HFFc6 (cell line): ENCODE data around the gene PIWIL1. TPM values are rescaled to one million over a fixed set of nuclear protein-coding genes. Genes with fewer than 3 reads are reported as not detected.

ENCODE experiments used
- DNase-seq: peaks from one replicate; pipeline ENCODE4 v3.0.0-alpha.2; 2018
- H3K27ac Mint-ChIP-seq: 2 replicates; pipeline ENCODE4 v1.8.0; 2020; ENCODE audit warnings: mild to moderate bottlenecking, mixed read lengths
- H3K27me3 Mint-ChIP-seq: 2 replicates; pipeline ENCODE4 v1.8.0; 2021; ENCODE audit warnings: mild to moderate bottlenecking, moderate library complexity, mixed read lengths; ENCODE audit not compliant: insufficient read depth
- H3K36me3 Mint-ChIP-seq: 2 replicates; pipeline ENCODE4 v1.8.0; 2021; ENCODE audit warnings: low read depth, mixed read lengths
- H3K4me1 Mint-ChIP-seq: 2 replicates; pipeline ENCODE4 v1.8.0; 2020; ENCODE audit warnings: low read depth, mixed read lengths
- H3K4me3 Mint-ChIP-seq: 2 replicates; pipeline ENCODE4 v1.8.0; 2020; ENCODE audit warnings: mild to moderate bottlenecking, moderate library complexity, mixed read lengths
- H3K9me3 Mint-ChIP-seq: 2 replicates; pipeline ENCODE4 v1.8.0; 2020; ENCODE audit warnings: mild to moderate bottlenecking, mixed read lengths
- CTCF ChIP-seq: fragments of 200-600 bp; sonication (generic); IDR thresholded peaks from 2 replicates; pipeline ENCODE4 v1.5.0; 2021; ENCODE audit warnings: antibody characterized with exemption, mild to moderate bottlenecking
- total RNA-seq, 6 experiments: library from RNA; stranded (reverse); fragmentation: NEBNext Ultra II Directional; extraction: Animal tissue kit (Norgen Biotek cat#: 25700); gene quantifications; 2 replicates in 1 of 6; 3 replicates in 5 of 6; pipeline ENCODE4 v1.2.3, GENCODE V29; 2021

Gene PIWIL1
- total RNA-seq, 6 experiments from 2014 or later = not detected

- no peak for TF ChIP-seq CTCF
- H3K36me3 Mint-ChIP-seq = peaks cover 10% of the 10 kb centered on the region; the same call in 1 of the 2 replicates
- H3K27ac Mint-ChIP-seq = no peak overlapping the region
- no peak overlapping the region for H3K4me3 Mint-ChIP-seq
- DNase-seq = no peak
- peaks cover 44% of the 10 kb centered on the region for H3K9me3 Mint-ChIP-seq
- H3K4me1 Mint-ChIP-seq = no peaks in the 10 kb centered on the region
- H3K27me3 Mint-ChIP-seq = no peaks in the 10 kb centered on the region
Observed at GRCh38 chr12:130299574-130299973, 38.1 kb upstream of the PIWIL1 start.

- Mint-ChIP-seq H3K36me3 (peaks cover 10% of the 10 kb centered on the region; the same call in 1 of the 2 replicates), H3K4me3 (no peak overlapping the region), H3K9me3 (peaks cover 38% of the 10 kb centered on the region), H3K4me1 (no peaks in the 10 kb centered on the region), H3K27me3 (no peaks in the 10 kb centered on the region), H3K27ac (no peak overlapping the region)
- DNase-seq = no peak
- no peak for TF ChIP-seq CTCF
Observed at GRCh38 chr12:130300090-130300489, 37.6 kb upstream of the PIWIL1 start.

- DNase-seq = no peak
- peaks cover 38% of the 10 kb centered on the region for H3K9me3 Mint-ChIP-seq
- H3K4me1 Mint-ChIP-seq = no peaks in the 10 kb centered on the region
- peaks cover 10% of the 10 kb centered on the region; the same call in 1 of the 2 replicates for H3K36me3 Mint-ChIP-seq
- TF ChIP-seq CTCF = no peak
- H3K4me3 Mint-ChIP-seq = no peak overlapping the region
- H3K27ac Mint-ChIP-seq = no peak overlapping the region
- H3K27me3 Mint-ChIP-seq = no peaks in the 10 kb centered on the region
Observed at GRCh38 chr12:130300737-130301535, 36.8 kb upstream of the PIWIL1 start.

GRCh38 chr12:130301559-130301958 lies 36.1 kb upstream of the PIWIL1 start:
- no peak for DNase-seq
- H3K4me3 Mint-ChIP-seq = no peak overlapping the region

GRCh38 chr12:130303781-130304180 lies 33.9 kb upstream of the PIWIL1 start:
- TF ChIP-seq CTCF = no peak
- no peak for DNase-seq
- peaks cover 10% of the 10 kb centered on the region for H3K36me3 Mint-ChIP-seq
- no peak overlapping the region for H3K27ac Mint-ChIP-seq
- no peaks in the 10 kb centered on the region for H3K27me3 Mint-ChIP-seq
- no peak overlapping the region for H3K4me3 Mint-ChIP-seq
- H3K9me3 Mint-ChIP-seq = peaks cover 46% of the 10 kb centered on the region
- no peaks in the 10 kb centered on the region for H3K4me1 Mint-ChIP-seq

More at GRCh38 chr12:130301559-130301958, 36.1 kb upstream of the PIWIL1 start:
- Mint-ChIP-seq H3K4me1 (no peaks in the 10 kb centered on the region), H3K9me3 (peaks cover 38% of the 10 kb centered on the region), H3K27me3 (no peaks in the 10 kb centered on the region), H3K27ac (no peak overlapping the region), H3K36me3 (peaks cover 10% of the 10 kb centered on the region; the same call in 1 of the 2 replicates)
- no peak for TF ChIP-seq CTCF
